NT2/D1 (cell line): Measurements from ENCODE around the gene PLRG1.

ENCODE experiments used
- YY1 ChIP-seq: IDR thresholded peaks from 2 replicates; pipeline ENCODE4 v1.6.1; 2011; ENCODE audit not compliant: insufficient read length, insufficient read depth
- ZNF274 ChIP-seq: IDR thresholded peaks from 2 replicates; pipeline ENCODE4 v1.6.1; 2011; ENCODE audit warnings: mild to moderate bottlenecking, low read depth, low read length

DNA sequence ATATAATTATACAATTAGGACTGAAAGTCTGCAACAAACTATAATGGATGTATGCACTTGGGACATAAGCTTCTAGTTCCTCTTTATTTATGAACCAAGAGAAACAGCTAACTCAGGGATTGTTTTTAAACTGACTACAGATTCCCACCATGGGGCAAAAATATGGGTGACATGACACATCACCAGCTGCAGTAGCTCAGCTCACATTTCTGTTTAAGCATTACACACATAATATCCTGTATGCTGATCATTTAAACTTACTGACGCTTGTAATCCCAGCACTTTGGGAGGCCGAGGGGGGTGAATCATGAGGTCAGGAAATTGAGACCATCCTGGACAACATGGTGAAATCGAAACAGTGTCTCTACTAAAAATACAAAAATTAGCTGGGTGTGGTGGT, 24.1 kb upstream of the PLRG1 start:
- TF ChIP-seq ZNF274 (no peak), YY1 (no peak)
